Measurements from ENCODE around the gene PLEKHA8. TPM values are rescaled to one million over a fixed set of nuclear protein-coding genes. Genes with fewer than 3 reads are reported as not detected.

Gene PLEKHA8
- total and polyA plus RNA-seq, 10 of the 15 experiments (the other 5 are each of a cell fraction or from before 2014, with no cell fraction given) = 1.1 to 13.2 (median 5.7) TPM

DNA sequence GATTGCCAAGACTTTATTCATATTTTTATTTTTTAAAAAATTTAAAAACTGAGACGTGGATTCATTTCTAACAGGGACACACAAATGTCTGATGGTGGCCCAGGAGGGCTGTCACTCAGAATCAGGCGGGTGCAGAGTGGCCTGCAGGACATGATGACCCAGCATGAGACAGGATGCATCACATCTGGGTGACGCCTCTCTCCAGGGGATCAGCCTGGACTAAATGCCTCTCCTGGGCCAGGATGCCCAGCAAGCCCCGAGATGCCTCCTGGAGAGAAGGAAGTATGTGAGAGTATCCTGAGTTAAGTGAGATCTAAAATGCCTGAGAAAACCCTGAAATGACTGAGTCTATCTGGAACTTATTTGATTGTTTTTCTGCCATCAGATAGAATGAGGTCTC lies 89.7 kb downstream of the PLEKHA8 start (continued):
- TF ChIP-seq SREBF1 (IDR thresholded peaks at IDR 0.05; ENCODE audit: low read length) (no peak), BRCA1 (IDR thresholded peaks at IDR 0.05; ENCODE audit: low read depth, low read length) (no peak)

DNA sequence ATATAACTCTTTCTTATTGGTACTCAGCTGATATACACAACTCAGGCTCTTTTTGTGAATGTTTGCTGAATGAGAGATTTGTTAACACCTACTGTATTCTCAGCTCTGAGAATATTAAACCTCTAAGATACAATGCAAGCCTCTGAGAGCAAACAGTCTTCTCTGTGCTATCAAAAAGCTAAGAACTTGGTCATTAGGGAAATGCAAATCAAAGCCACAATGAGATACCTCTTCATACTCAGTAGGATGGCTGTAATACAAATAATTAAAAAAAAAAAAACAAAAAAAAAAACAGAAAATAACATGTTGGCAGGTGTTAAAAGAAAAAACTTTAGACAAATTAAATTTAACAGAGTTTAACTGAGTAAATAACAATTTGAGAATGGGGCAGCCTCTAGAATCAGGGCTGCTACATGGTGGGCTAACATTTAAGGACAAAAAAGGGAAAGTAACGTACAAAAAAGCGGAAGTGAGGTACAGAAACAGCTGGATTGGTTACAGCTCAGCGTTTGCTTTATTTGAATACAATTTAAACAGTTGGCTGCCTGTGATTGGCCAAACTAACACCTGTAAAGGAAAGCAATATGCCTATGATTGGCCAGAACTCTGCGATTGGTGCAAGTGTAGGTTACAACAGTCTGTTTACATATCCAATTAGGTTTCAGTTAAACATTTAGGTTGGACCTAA lies 91.8 kb downstream of the PLEKHA8 start:
- POLR2A ChIA-PET = no interaction called here
- CTCF ChIA-PET = interaction anchor here (0.6 kb wide), 1 partner anchor 1634 kb away, joined by 3 read pairs; no protein-coding TSS in a partner anchor
- FAIRE-seq (no peak), ATAC-seq (no peak), DNase-seq (ENCODE audit: low read depth, low spot score) (no peak)
- no peak overlapping the region for H3K4me3 ChIP-seq
- H3K9me3 ChIP-seq (replicated peaks; ENCODE audit: control insufficient read depth, insufficient read depth, low read length) = no peaks in the 10 kb centered on the region; the same call in 1 of the 3 replicates
- intact Hi-C loops (cut with micrococcal nuclease; ENCODE audit: unreplicated experiment) (no loop called here), in situ Hi-C loops (cut with MboI) (no loop called here)
- RAD21 ChIA-PET (ENCODE audit: unreplicated experiment) = no interaction called here
- no peak overlapping the region for H3K4me2 ChIP-seq (ENCODE audit: control insufficient read depth, insufficient read depth)
- TF ChIP-seq SPI1 (IDR thresholded peaks at IDR 0.05; ENCODE audit: borderline replicate concordance, insufficient read depth, low read depth, low read length) (peak; percentile 83), ASH2L (IDR thresholded peaks at IDR 0.05; ENCODE audit: borderline replicate concordance, low read depth) (no peak)
- SMC1A ChIA-PET (ENCODE audit: uncharacterized antibody, unreplicated experiment) = interaction anchor here (1.5 to 1.9 kb wide), 2 partner anchors 13 to 156 kb away, joined by 4 to 5 read pairs; no protein-coding TSS in a partner anchor
- no TSS peak for BruUV-seq (replicated peaks)
- no peaks in the 10 kb centered on the region for H3K79me2 ChIP-seq (ENCODE audit: control insufficient read depth, insufficient read depth, low read length)
- H3K9ac ChIP-seq (ENCODE audit: control insufficient read depth, insufficient read depth, low read length) = no peak overlapping the region
- no peaks in the 10 kb centered on the region for H4K20me1 ChIP-seq (ENCODE audit: control insufficient read depth, insufficient read depth)
- H3K27ac ChIP-seq (ENCODE audit: control insufficient read depth, insufficient read depth) = no peak overlapping the region
- H2AFZ ChIP-seq (ENCODE audit: control insufficient read depth, low read depth, low read length) = no peak overlapping the region
- no peaks in the 10 kb centered on the region for H3K27me3 ChIP-seq (replicated peaks in 1 of 2; ENCODE audit: control insufficient read depth in 2 of 2, insufficient read depth in 2 of 2, low read length in 1 of 2)
- no peaks in the 10 kb centered on the region for H3K36me3 ChIP-seq (ENCODE audit: control insufficient read depth in 2 of 2, insufficient read depth in 2 of 2, low read length in 1 of 2)
- no peaks in the 10 kb centered on the region for H3K4me1 ChIP-seq (ENCODE audit: control insufficient read depth, insufficient read depth, low read length)
- 13% methylated on average over 4 of the region's 4 CpGs for WGBS (ENCODE audit: insufficient coverage, insufficient replicate concordance, low lambda C conversion rate, missing lambda C conversion rate)
